HUDEP-2 (cell line): ENCODE data around the gene L3MBTL4.

Experiments used
- DNase-seq, 76 experiments: peaks; one replicate each; lab custom pipeline; 2025; ENCODE audit not compliant: unreplicated experiment in 76 of 76; lab: John Stamatoyannopoulos, UW

L3MBTL4 gene

GRCh38 chr18:5969989-5970403 lies 444.7 kb downstream of the L3MBTL4 start:
- no peak for DNase-seq

- DNase-seq, result no peak
Measured at GRCh38 chr18:5969355-5969988, 445.2 kb downstream of the L3MBTL4 start.

- no peak for DNase-seq
Measured at GRCh38 chr18:5967666-5968065, 447.0 kb downstream of the L3MBTL4 start.

GRCh38 chr18:5967007-5967406 lies 447.7 kb downstream of the L3MBTL4 start:
- no peak for DNase-seq

- DNase-seq, result no peak
Measured at GRCh38 chr18:5966514-5966913, 448.2 kb downstream of the L3MBTL4 start.

- DNase-seq, result no peak
Measured at GRCh38 chr18:5964996-5965395, 449.7 kb downstream of the L3MBTL4 start.

- DNase-seq, result no peak
Measured at GRCh38 chr18:5964596-5964995, 450.1 kb downstream of the L3MBTL4 start.

GRCh38 chr18:5964108-5964507 lies 450.6 kb downstream of the L3MBTL4 start:
- no peak for DNase-seq

GRCh38 chr18:5963267-5963666 lies 451.4 kb downstream of the L3MBTL4 start:
- no peak for DNase-seq

GRCh38 chr18:5962362-5962761 lies 452.3 kb downstream of the L3MBTL4 start:
- DNase-seq, result no peak

GRCh38 chr18:5961828-5962150 lies 452.9 kb downstream of the L3MBTL4 start:
- no peak for DNase-seq

GRCh38 chr18:5961097-5961827 lies 453.4 kb downstream of the L3MBTL4 start:
- no peak for DNase-seq

- no peak for DNase-seq
Measured at GRCh38 chr18:5958822-5959221, 455.9 kb downstream of the L3MBTL4 start.

GRCh38 chr18:5955861-5956260 lies 458.9 kb downstream of the L3MBTL4 start:
- no peak for DNase-seq

GRCh38 chr18:5951515-5952091 lies 463.1 kb downstream of the L3MBTL4 start:
- no peak for DNase-seq

- no peak for DNase-seq
Measured at GRCh38 chr18:5948781-5949180, 465.9 kb downstream of the L3MBTL4 start.

GRCh38 chr18:5948237-5948636 lies 466.5 kb downstream of the L3MBTL4 start:
- DNase-seq, result no peak

GRCh38 chr18:5944448-5944847 lies 470.3 kb downstream of the L3MBTL4 start:
- DNase-seq, result no peak

GRCh38 chr18:5943514-5943913 lies 471.2 kb downstream of the L3MBTL4 start:
- DNase-seq, result no peak

GRCh38 chr18:5942591-5942990 lies 472.1 kb downstream of the L3MBTL4 start:
- DNase-seq, result no peak

- DNase-seq, result no peak
Measured at GRCh38 chr18:5941890-5942289, 472.8 kb downstream of the L3MBTL4 start.
